K562 (cell line): ENCODE data around the gene PDCD11. TPM values are rescaled to one million over a fixed set of nuclear protein-coding genes. Genes with fewer than 3 reads are reported as not detected.

Experiments used
- ATAC-seq: fragments of 200-7000 bp; cut with Tn5 transposase; 3 replicates; pipeline ENCODE4 v1.9.1; 2020; ENCODE audit warnings: moderate library complexity
- BruUV-seq: library from RNA; stranded (reverse); fragments of 400-500 nt; replicated peaks from 2 replicates; lab custom pipeline; 2021; lab: Mats Ljungman, UMichigan
- CTCF ChIA-PET: fragments of 300-600 bp; formaldehyde crosslinking; extraction: SDS; loops from one replicate; lab custom pipeline; 2021; ENCODE audit warnings: low intra/inter-chr PET ratio; lab: Yijun Ruan, JAX
- POLR2A ChIA-PET: fragments of 300-600, 350-650 bp; sonication (Branson Sonifier 250); formaldehyde crosslinking; extraction: SDS; loops from one replicate; lab custom pipeline; 2021; ENCODE audit warnings: antibody characterized with exemption, inconsistent platforms; lab: Yijun Ruan, JAX
- DNase-seq, 4 experiments: peaks; one replicate each; pipeline versions ENCODE4 v3.0.0 to v3.0.0-alpha.2; 2011 to 2018; ENCODE audit warnings: low spot score in 3 of 4, mixed read lengths in 3 of 4; ENCODE audit errors: extremely low read depth in 1 of 4
- FAIRE-seq: peaks from 2 replicates; lab custom pipeline; 2011; peaks lifted over from hg19 to GRCh38; lab: Jason Lieb, UNC
- H2AFZ ChIP-seq: 2 replicates; pipeline ENCODE4 v1.6.0; 2011; ENCODE audit warnings: low read depth, low read length, control low read depth, inconsistent platforms
- H3K27ac ChIP-seq: fragments of 200-600 bp; 3 replicates; pipeline ENCODE4 v1.8.0; 2011; ENCODE audit warnings: low read depth, mild to moderate bottlenecking, control low read depth, inconsistent platforms, low read length, moderate library complexity, mixed read lengths; ENCODE audit errors: extremely low read depth
- H3K27me3 ChIP-seq, 2 experiments: fragments of 300-600 bp in 1 of 2; 2 replicates in 1 of 2; 3 replicates in 1 of 2; pipeline versions ENCODE4 v1.6.0 to v1.8.0; 2011; ENCODE audit warnings: inconsistent platforms in 2 of 2, low read length in 2 of 2, mild to moderate bottlenecking in 1 of 2, mixed read lengths in 1 of 2, moderate library complexity in 1 of 2; ENCODE audit not compliant: control insufficient read depth in 2 of 2, insufficient read depth in 2 of 2
- H3K36me3 ChIP-seq: fragments of 300-600 bp; 3 replicates; pipeline ENCODE4 v1.8.0; 2011; ENCODE audit warnings: mild to moderate bottlenecking, low read length, inconsistent platforms; ENCODE audit not compliant: control insufficient read depth, insufficient read depth
- H3K4me1 ChIP-seq, 2 experiments: fragments of 200-600 bp in 1 of 2; replicated peaks in 1 of 2; 2 replicates in 1 of 2; 3 replicates in 1 of 2; pipeline versions ENCODE4 v1.5.1 to v1.8.0; 2011; ENCODE audit warnings: inconsistent platforms in 2 of 2, low read length in 2 of 2, mild to moderate bottlenecking in 1 of 2, mixed read lengths in 1 of 2, moderate library complexity in 1 of 2; ENCODE audit not compliant: control insufficient read depth in 2 of 2, insufficient read depth in 2 of 2
- H3K4me2 ChIP-seq: 2 replicates; pipeline ENCODE4 v1.6.1; 2011; ENCODE audit warnings: low read length, control low read depth, inconsistent platforms, mixed read lengths; ENCODE audit not compliant: insufficient read depth
- H3K4me3 ChIP-seq: fragments of 200-600 bp; sonication (generic), shearing (Covaris generic); 2 replicates; pipeline ENCODE4 v1.5.1; 2016; ENCODE audit warnings: control low read depth, inconsistent platforms
- H3K79me2 ChIP-seq: fragments of 200-600 bp; 3 replicates; pipeline ENCODE4 v1.8.0; 2011; ENCODE audit warnings: low read length, inconsistent platforms; ENCODE audit not compliant: control insufficient read depth, insufficient read depth
- H3K9ac ChIP-seq, 2 experiments: 2 replicates each; pipeline versions ENCODE4 v1.6.0 to v1.6.1; 2011; ENCODE audit warnings: low read depth in 2 of 2, low read length in 2 of 2, control low read depth in 1 of 2, inconsistent platforms in 1 of 2, mild to moderate bottlenecking in 1 of 2, mixed read lengths in 1 of 2; ENCODE audit not compliant: insufficient read depth in 1 of 2
- H3K9me1 ChIP-seq: one replicate; pipeline ENCODE4 v1.6.0; 2011; ENCODE audit warnings: inconsistent platforms, mild to moderate bottlenecking, low read length, moderate library complexity; ENCODE audit not compliant: control insufficient read depth, insufficient read depth
- H3K9me3 ChIP-seq: replicated peaks from 2 replicates; pipeline ENCODE4 v1.5.1; 2011; ENCODE audit warnings: low read depth, low read length, inconsistent platforms; ENCODE audit not compliant: control insufficient read depth, insufficient read depth
- H4K20me1 ChIP-seq: replicated peaks from 2 replicates; pipeline ENCODE4 v1.6.1; 2011; ENCODE audit warnings: low read length, inconsistent platforms, mixed read lengths; ENCODE audit not compliant: control insufficient read depth, insufficient read depth
- DEAF1 ChIP-seq: fragments of 450-650 bp; formaldehyde crosslinking; IDR thresholded peaks from 2 replicates; pipeline ENCODE4 v1.4.0; 2020; ENCODE audit warnings: mild to moderate bottlenecking, moderate library complexity
- ELK1 ChIP-seq: sonication (generic); formaldehyde crosslinking; IDR thresholded peaks from 2 replicates; pipeline ENCODE4 v1.8.1; 2022; ENCODE audit warnings: missing genetic modification reagents
- MAFG ChIP-seq: fragments of 450-650 bp; conservative IDR thresholded peaks from 2 replicates; pipeline ENCODE4 v1.6.1; 2016; ENCODE audit warnings: missing genetic modification characterization, missing compliant biosample characterization
- NFRKB ChIP-seq: fragments of 450-650 bp; IDR thresholded peaks from 2 replicates; pipeline ENCODE4 v1.6.1; 2016; ENCODE audit warnings: low read depth
- POLR3A ChIP-seq: IDR thresholded peaks from 2 replicates; pipeline ENCODE4 v1.6.1; 2011; ENCODE audit warnings: borderline replicate concordance, mild to moderate bottlenecking, moderate library complexity; ENCODE audit not compliant: insufficient read length, insufficient read depth; ENCODE audit errors: extremely low read depth
- RHOXF2B ChIP-seq: fragments of 250-450 bp; sonication (Bioruptor Pico); conservative IDR thresholded peaks from 2 replicates; pipeline ENCODE4 v1.5.1; 2021
- SIN3B ChIP-seq: fragments of 450-650 bp; IDR thresholded peaks from 2 replicates; pipeline ENCODE4 v1.6.1; 2017; ENCODE audit warnings: low read depth, mild to moderate bottlenecking, moderate library complexity
- SMARCC2 ChIP-seq: fragments of 450-650 bp; IDR thresholded peaks from 2 replicates; pipeline ENCODE4 v1.6.1; 2017; ENCODE audit warnings: antibody characterized with exemption, moderate library complexity, mild to moderate bottlenecking, low read depth
- SRSF7 ChIP-seq: fragments of 200-400 bp; formaldehyde crosslinking; optimal IDR thresholded peaks from 2 replicates; pipeline ENCODE3; 2017; ENCODE audit warnings: mild to moderate bottlenecking, low read depth, low read length
- TAL1 ChIP-seq: fragments of 450-650 bp; IDR thresholded peaks from 2 replicates; pipeline ENCODE4 v1.6.1; 2016; ENCODE audit warnings: mild to moderate bottlenecking
- TFE3 ChIP-seq: fragments of 450-650 bp; formaldehyde crosslinking; IDR thresholded peaks from 2 replicates; pipeline ENCODE4 v1.4.0; 2020; ENCODE audit warnings: mild to moderate bottlenecking, mixed read lengths
- ZBTB34 ChIP-seq: fragments of 250-450 bp; sonication (Bioruptor Pico); IDR thresholded peaks from 2 replicates; pipeline ENCODE4 v1.8.0; 2021; ENCODE audit warnings: mild to moderate bottlenecking, moderate library complexity
- ZNF277 ChIP-seq: fragments of 250-450 bp; sonication (Bioruptor Pico); IDR thresholded peaks from 2 replicates; pipeline ENCODE4 v1.8.0; 2022; ENCODE audit warnings: inconsistent platforms, mild to moderate bottlenecking, moderate library complexity, borderline replicate concordance
- ZNF324 ChIP-seq: fragments of 250-450 bp; sonication (Bioruptor Pico); IDR thresholded peaks from 2 replicates; pipeline ENCODE4 v1.4.0; 2020; ENCODE audit warnings: mild to moderate bottlenecking
- ZNF444 ChIP-seq: fragments of 250-450 bp; sonication (Bioruptor Pico); IDR thresholded peaks from 2 replicates; pipeline ENCODE4 v1.4.0; 2020; ENCODE audit warnings: mild to moderate bottlenecking, moderate library complexity
- ZSCAN29 ChIP-seq: fragments of 450-650 bp; IDR thresholded peaks from 2 replicates; pipeline ENCODE4 v1.6.1; 2017
- ZZZ3 ChIP-seq: fragments of 450-650 bp; IDR thresholded peaks from 2 replicates; pipeline ENCODE4 v1.6.1; 2016; ENCODE audit warnings: antibody characterized with exemption, mild to moderate bottlenecking, moderate library complexity
- WGBS: fragments of 100-300 bp; shearing (Covaris generic); methylation state at CpG from one replicate; pipeline ENCODE4 v1.1.6; 2016; ENCODE audit warnings: low coverage, mixed read lengths; ENCODE audit not compliant: insufficient coverage; ENCODE audit errors: missing lambda C conversion rate; 5-methylcytosine and 5-hydroxymethylcytosine counted together
- in situ Hi-C: fragments of 300-500 bp; cut with MboI; formaldehyde crosslinking; loops from 4 replicates; pipeline ENCODE4 v1.15.0; 2018; ENCODE audit warnings: inconsistent platforms, mixed read lengths
- intact Hi-C: fragments of 100-400 bp; cut with micrococcal nuclease; formaldehyde crosslinking; loops from 2 replicates; pipeline ENCODE4 v1.14.2; 2022
- polyA plus RNA-seq, 8 experiments: library from polyadenylated mRNA; depleted of rRNA in 4 of 8; stranded (reverse) in 5 of 8; unstranded in 3 of 8; fragments of >200 nt; fragmentation: Nextera tagmentation in 2 of 8; fragmentation: Illumina TruSeq in 1 of 8; extraction: Ambion mirVana in 2 of 8; extraction: Trizol in 1 of 8; gene quantifications; 2 replicates each; pipeline versions ENCODE4 v1.2.1 to v1.2.3, GENCODE V29; 2011 to 2014; ENCODE audit warnings: inconsistent platforms in 1 of 8, missing spikeins in 1 of 8
- total RNA-seq, 7 experiments: library from RNA; depleted of rRNA in 6 of 7; stranded (reverse); fragments of >200 nt in 6 of 7; fragmentation: Illumina TruSeq in 2 of 7; extraction: Trizol in 2 of 7; gene quantifications; 2 replicates each; pipeline versions ENCODE4 v1.2.1 to v1.2.3, GENCODE V29; 2011 to 2021; ENCODE audit warnings: low replicate concordance in 1 of 7

Gene PDCD11
- total and polyA plus RNA-seq, 9 of the 15 experiments (the other 6 are each of a cell fraction or from before 2014, with no cell fraction given): 14.8 to 73.8 (median 50.0) TPM

- no peak for DNase-seq
- ChIA-PET POLR2A (interaction anchor here (0.9 to 1.5 kb wide), 2 partner anchors 10 to 27 kb away, joined by 4 to 6 read pairs; partner anchors contain the start of genes ATP5MK and PDCD11), CTCF (no interaction called here)
- Histone ChIP-seq H4K20me1 (no peaks in the 10 kb centered on the region), H3K9me3 (no peaks in the 10 kb centered on the region), H3K79me2 (no peaks in the 10 kb centered on the region; the same call in 2 of the 3 replicates), H3K4me3 (no peak overlapping the region), H3K36me3 (peaks cover 91% of the 10 kb centered on the region), H3K9me1 (no peaks in the 10 kb centered on the region), H3K27me3 (no peaks in the 10 kb centered on the region), H3K4me1 (no peaks in the 10 kb centered on the region), H2AFZ (no peak overlapping the region), H3K27ac (no peak overlapping the region), H3K4me2 (no peak overlapping the region), H3K9ac (no peak overlapping the region)
- BruUV-seq: no TSS peak
- no CpG with 5 or more reads among the region's 5 CpGs for WGBS
- no peak for ATAC-seq
- intact Hi-C loops (no loop called here), in situ Hi-C loops (no loop called here)
- FAIRE-seq: no peak
- TF ChIP-seq TFE3 (CRISPR knock-in tag) (no peak), SIN3B (no peak), SMARCC2 (no peak), SRSF7 (no peak), ZNF324 (no peak), ZBTB34 (CRISPR knock-in tag) (no peak), TAL1 (no peak), ELK1 (CRISPR knock-in tag) (no peak), POLR3A (no peak), MAFG (tag) (no peak), ZSCAN29 (no peak), ZNF444 (CRISPR knock-in tag) (no peak), DEAF1 (CRISPR knock-in tag) (no peak), RHOXF2B (no peak), ZZZ3 (no peak), ZNF277 (CRISPR knock-in tag) (no peak), NFRKB (no peak)
These were observed 27.3 kb downstream of the PDCD11 start for GRCh38 chr10:103423748-103424147.
